Body of pancreas (tissue), 4 donors: ENCODE measurements around the gene DHRS7. TPM values are rescaled to one million over a fixed set of nuclear protein-coding genes. Genes with fewer than 3 reads are reported as not detected.

Experiments
- ATAC-seq: fragments of 150-250 bp; one replicate; pipeline ENCODE4 v1.9.1; 2016
- DNase-seq, 4 donors: peaks; one replicate each; pipeline ENCODE4 v3.0.0-alpha.2; 2019
- H3K27ac ChIP-seq, 4 donors: fragments of 200-600 bp; sonication (generic); 1 replicate in 3 of 4; 2 replicates in 1 of 4; pipeline versions ENCODE4 v1.5.1 to v1.6.1; 2016 to 2019; ENCODE audit warnings: mild to moderate bottlenecking in 1 of 4, mixed read lengths in 1 of 4, moderate library complexity in 1 of 4
- H3K27me3 ChIP-seq, 2 donors: fragments of 200-600 bp; sonication (generic); one replicate each; pipeline ENCODE4 v1.6.0; 2016; ENCODE audit warnings: mild to moderate bottlenecking in 1 of 2
- H3K36me3 ChIP-seq, 2 donors: fragments of 200-600 bp; sonication (generic); replicated peaks in 1 of 2; 2 replicates each; pipeline ENCODE4 v1.5.1; 2016; ENCODE audit warnings: low read depth in 2 of 2; ENCODE audit not compliant: insufficient read depth in 1 of 2
- H3K4me1 ChIP-seq: fragments of 200-600 bp; sonication (generic); one replicate; pipeline ENCODE4 v1.6.0; 2016
- H3K4me3 ChIP-seq, 2 donors: fragments of 200-600 bp; sonication (generic); 1 replicate in 1 of 2; 2 replicates in 1 of 2; pipeline ENCODE4 v1.5.1; 2016 to 2019
- H3K9me3 ChIP-seq, 3 donors: fragments of 200-600 bp; sonication (generic); 1 replicate in 2 of 3; 2 replicates in 1 of 3; pipeline ENCODE4 v1.5.1; 2016
- POLR2A ChIP-seq, 3 donors: fragments of 450-650 bp; IDR thresholded peaks; one replicate each; pipeline ENCODE4 v1.6.1; 2016; ENCODE audit warnings: antibody characterized with exemption in 3 of 3, mild to moderate bottlenecking in 2 of 3
- WGBS, 2 donors: methylation state at CpG; one replicate each; pipeline ENCODE4 v1.1.5; 2017; 5-methylcytosine and 5-hydroxymethylcytosine counted together
- intact Hi-C: fragments of 100-400 bp; cut with DNase I; formaldehyde crosslinking; loops from one replicate; pipeline ENCODE4 v1.15.1; 2023
- total RNA-seq, 2 donors: library from RNA; depleted of rRNA; stranded (reverse); fragments of >200 nt; gene quantifications; one replicate each; pipeline ENCODE4 v1.1.0, GENCODE V29; 2016
- TF ChIP-seq, protein P1 (sequence below), 7 experiments: fragments of 450-650 bp in 4 of 7; fragments of 200-600 bp in 3 of 7; sonication (generic) in 3 of 7; IDR thresholded peaks; one replicate each; pipeline ENCODE4 v1.5.1; 2016 to 2019; ENCODE audit warnings: antibody characterized with exemption in 7 of 7

Gene DHRS7, protein sequence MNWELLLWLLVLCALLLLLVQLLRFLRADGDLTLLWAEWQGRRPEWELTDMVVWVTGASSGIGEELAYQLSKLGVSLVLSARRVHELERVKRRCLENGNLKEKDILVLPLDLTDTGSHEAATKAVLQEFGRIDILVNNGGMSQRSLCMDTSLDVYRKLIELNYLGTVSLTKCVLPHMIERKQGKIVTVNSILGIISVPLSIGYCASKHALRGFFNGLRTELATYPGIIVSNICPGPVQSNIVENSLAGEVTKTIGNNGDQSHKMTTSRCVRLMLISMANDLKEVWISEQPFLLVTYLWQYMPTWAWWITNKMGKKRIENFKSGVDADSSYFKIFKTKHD
- total RNA-seq, result 10 to 100 TPM; 67.7 to 97.6 TPM

DNA sequence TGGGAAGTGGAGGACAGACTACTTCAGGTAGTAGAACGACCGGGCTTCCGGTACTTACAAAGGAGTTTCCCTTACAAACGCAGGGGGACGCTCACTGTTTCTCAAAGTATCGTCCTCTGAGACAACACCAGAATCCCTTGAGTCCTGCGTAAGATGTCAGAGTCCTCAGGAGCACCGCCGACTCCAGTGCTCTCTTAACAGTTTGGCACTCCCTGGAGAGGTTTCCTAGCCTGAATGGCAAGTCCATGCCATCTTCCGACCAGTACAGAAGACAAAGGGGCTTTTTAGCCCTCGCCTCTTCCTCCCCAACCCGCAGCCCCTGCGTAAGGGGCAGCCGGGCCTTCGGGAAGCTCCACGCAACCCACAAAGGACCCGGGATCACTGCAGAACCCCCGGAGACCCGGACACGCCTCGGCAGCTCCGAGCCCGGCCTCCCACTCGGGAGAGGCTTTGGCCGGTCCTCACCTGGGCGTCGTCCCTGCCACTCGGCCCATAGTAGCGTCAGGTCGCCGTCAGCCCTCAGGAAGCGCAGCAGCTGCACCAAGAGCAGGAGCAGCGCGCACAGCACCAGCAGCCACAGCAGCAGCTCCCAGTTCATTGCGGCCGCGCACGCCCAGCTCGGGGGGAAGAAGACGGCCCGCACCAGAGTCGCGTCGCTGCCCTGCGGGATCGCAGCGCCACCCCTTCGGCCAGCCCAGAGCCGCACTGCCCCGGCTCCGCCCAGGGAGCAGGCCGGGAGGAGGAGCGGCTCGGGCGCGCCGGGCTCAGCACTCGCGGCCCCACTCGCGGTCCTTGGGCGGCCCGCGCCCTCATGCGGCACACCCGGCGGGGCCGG is at the start of gene DHRS7:
DHRS7 (minus strand) TSS at position 687 of the 835 bp plus-strand sequence; CDS start at position 598, 89 bp downstream.
- H3K36me3 ChIP-seq, result no peaks in the 10 kb centered on the region
- WGBS, 2 donors, result 1% methylated on average over 15 to 63 of the region's 68 CpGs
- H3K4me1 ChIP-seq, result peaks cover 23% of the 10 kb centered on the region
- intact Hi-C loops, result no loop called here
- peak within 1 kb of the TSS; percentile 25 to 64 for H3K4me3 ChIP-seq
- peak; percentile 96 for ATAC-seq
- H3K27ac ChIP-seq, result peak within 1 kb of the TSS; percentile 50 to 90 (median 85)
- no peaks in the 10 kb centered on the region for H3K27me3 ChIP-seq
- H3K9me3 ChIP-seq, result no peaks in the 10 kb centered on the region
- peak; percentile 80 to 90 (median 83) for DNase-seq
- TF ChIP-seq, protein P1, sequence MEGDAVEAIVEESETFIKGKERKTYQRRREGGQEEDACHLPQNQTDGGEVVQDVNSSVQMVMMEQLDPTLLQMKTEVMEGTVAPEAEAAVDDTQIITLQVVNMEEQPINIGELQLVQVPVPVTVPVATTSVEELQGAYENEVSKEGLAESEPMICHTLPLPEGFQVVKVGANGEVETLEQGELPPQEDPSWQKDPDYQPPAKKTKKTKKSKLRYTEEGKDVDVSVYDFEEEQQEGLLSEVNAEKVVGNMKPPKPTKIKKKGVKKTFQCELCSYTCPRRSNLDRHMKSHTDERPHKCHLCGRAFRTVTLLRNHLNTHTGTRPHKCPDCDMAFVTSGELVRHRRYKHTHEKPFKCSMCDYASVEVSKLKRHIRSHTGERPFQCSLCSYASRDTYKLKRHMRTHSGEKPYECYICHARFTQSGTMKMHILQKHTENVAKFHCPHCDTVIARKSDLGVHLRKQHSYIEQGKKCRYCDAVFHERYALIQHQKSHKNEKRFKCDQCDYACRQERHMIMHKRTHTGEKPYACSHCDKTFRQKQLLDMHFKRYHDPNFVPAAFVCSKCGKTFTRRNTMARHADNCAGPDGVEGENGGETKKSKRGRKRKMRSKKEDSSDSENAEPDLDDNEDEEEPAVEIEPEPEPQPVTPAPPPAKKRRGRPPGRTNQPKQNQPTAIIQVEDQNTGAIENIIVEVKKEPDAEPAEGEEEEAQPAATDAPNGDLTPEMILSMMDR (IDR thresholded peaks at IDR 0.05), result peak in 6 of 7 experiments; percentile 52 to 84 (median 58)
- TF ChIP-seq POLR2A (IDR thresholded peaks at IDR 0.05), result peak; percentile 69 to 87 (median 86)

DNA sequence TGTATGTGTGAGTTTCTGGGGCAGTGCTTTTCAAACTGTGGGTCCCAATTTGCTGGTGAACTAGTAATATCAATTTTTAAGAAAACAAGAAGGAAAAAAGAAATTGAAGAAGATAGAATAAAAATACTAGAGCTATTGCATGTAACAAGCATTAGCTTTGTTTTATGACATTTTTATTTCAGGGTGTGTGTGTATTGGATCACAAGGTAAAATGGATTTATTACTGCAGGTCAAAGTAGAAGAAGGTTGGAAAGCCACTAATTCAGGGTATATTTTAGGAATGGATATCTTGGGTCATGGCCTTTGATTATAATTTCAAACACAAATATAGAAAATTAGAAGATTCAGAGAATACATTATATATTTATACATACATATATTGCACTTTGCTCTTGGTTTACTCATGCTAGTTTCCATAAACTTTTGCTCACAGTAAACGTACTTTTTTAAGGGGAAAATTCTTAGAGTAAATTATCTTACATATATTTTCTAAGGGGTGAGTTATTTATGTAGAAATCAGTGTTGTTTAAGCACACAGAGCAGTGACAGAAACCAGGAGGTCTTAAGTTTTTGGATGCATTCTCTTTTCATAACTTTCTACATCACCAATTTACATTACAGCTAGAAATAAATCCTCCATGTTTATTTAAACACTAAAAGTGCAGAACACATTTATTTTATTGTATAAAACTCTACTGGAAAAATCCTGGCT is 49.4 kb upstream of the DHRS7 start:
- TF ChIP-seq POLR2A (IDR thresholded peaks at IDR 0.05), result no peak
- TF ChIP-seq, protein P1 (IDR thresholded peaks at IDR 0.05), result no peak
- H3K36me3 ChIP-seq, result no peaks in the 10 kb centered on the region
- H3K27me3 ChIP-seq, result no peaks in the 10 kb centered on the region
- no peaks in the 10 kb centered on the region for H3K4me1 ChIP-seq
- no peak for DNase-seq
- no peaks in the 10 kb centered on the region for H3K9me3 ChIP-seq
- H3K4me3 ChIP-seq, result no peak overlapping the region
- no peak overlapping the region for H3K27ac ChIP-seq
- ATAC-seq, result no peak
- 39 to 45% methylated on average over 1 of the region's 1 CpG for WGBS, 2 donors
- intact Hi-C loops, result no loop called here

DNA sequence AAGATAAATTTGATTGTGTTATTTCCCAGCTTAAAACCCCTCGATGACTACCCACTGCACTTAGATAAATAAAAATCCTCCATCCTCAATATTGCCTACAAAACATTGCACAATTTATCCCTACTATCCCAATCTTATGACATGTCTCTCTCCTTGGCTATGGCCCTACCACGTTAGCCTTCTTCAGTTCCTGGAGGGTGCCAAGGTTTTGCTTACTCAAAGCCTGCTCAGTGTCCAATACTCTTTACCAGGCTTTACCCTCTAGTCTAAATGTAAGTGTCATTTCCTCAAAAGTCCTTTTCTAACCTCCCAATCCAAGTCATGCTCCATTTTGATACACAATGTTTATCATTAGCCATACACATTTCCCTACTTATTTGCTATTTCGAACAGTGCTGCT is 48.8 kb upstream of the DHRS7 start:
- TF ChIP-seq POLR2A (IDR thresholded peaks at IDR 0.05), result no peak
- TF ChIP-seq, protein P1 (IDR thresholded peaks at IDR 0.05), result no peak
- Histone ChIP-seq H3K36me3 (no peaks in the 10 kb centered on the region), H3K27me3 (no peaks in the 10 kb centered on the region), H3K4me1 (no peaks in the 10 kb centered on the region), H3K4me3 (no peak overlapping the region), H3K27ac (no peak overlapping the region), H3K9me3 (no peaks in the 10 kb centered on the region)
- no peak for DNase-seq
- ATAC-seq, result no peak
- 84 to 85% methylated on average over 3 of the region's 3 CpGs for WGBS, 2 donors
- intact Hi-C loops, result no loop called here

DNA sequence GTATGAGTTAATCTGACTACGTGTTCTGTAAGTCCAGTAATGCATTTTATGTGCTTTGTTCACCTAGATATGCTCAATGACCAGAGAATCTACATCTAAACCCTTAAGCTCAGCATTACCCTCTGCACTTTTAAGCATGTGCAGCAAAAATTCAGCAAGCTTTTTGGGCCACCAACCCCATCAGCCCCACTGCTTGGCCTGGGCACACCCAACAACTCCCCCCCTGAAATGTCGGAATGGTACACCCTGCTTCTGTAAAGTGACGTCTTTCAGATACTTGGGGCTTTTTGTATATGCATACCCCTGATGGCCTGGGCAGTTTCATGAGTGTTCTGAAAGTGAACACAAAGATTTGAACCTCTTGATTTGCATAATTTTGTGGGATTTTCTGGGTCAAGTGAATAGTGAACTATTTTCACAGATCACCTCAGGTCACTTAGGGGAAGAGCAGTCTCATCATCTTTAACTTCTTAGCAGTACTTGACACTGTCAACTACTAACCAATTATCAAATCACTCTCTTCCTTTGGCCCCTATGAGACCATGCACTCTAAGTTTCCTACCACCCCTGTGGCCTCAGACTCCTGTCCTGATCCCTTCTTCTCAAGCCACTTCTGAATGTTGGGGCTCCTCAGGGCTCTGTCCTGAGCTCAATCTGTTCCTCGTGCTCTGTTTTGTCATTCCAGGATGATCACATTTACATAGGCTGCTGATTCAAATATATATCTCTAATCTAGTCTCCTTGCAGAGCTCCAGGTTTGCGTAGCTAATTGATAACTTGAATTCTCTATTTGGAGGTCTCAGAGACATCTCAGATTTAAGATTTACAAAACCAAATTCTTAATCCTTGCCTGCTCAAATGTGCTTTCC is 47.5 kb upstream of the DHRS7 start:
- 83 to 85% methylated on average over 5 of the region's 5 CpGs for WGBS, 2 donors
- H3K27me3 ChIP-seq, result no peaks in the 10 kb centered on the region
- H3K36me3 ChIP-seq, result no peaks in the 10 kb centered on the region
- DNase-seq (no peak), ATAC-seq (no peak)
- no peak overlapping the region for H3K4me3 ChIP-seq
- no peaks in the 10 kb centered on the region for H3K9me3 ChIP-seq
- no peaks in the 10 kb centered on the region for H3K4me1 ChIP-seq
- no peak overlapping the region for H3K27ac ChIP-seq
- intact Hi-C loops, result no loop called here
- TF ChIP-seq, protein P1 (IDR thresholded peaks at IDR 0.05), result no peak
- no peak for TF ChIP-seq POLR2A (IDR thresholded peaks at IDR 0.05)
